HK-2 (cell line): Measurements from ENCODE around the gene ST3GAL4.
A peak's percentile ranks its signal among the peaks of the same experiment; 100 is the strongest.

Experiments
- DNase-seq: peaks from one replicate; pipeline ENCODE4 v3.0.0-alpha.2; 2018; ENCODE audit not compliant: unreplicated experiment

ST3GAL4 gene

DNA sequence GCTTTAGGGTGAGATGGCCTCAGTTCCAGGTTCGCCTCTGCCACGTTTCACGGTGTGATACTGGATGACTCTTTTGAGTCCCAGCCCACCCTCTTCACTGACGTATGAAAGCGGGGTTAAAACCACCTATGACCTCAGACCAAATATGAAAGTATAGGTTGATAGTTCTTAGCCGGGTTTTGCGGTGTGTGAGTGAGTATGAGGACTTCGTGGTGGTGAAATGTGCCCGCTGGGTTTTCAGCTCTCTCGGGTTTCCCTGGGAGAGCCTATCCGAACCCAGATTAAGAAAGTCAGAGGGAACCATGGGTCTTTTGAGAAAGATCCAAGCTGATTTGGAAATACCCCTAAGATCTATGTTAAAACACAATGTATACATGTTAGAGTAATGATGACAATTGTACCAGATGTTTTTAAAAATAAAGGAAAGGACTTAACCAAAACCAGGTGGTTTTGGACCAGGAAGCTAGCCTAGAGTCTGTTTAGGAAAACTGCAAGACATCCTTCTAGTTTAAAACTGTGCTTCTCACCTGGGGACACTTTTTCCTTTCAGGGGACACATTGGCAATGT lies 25.8 kb upstream of the ST3GAL4 start:
- DNase-seq: no peak

DNA sequence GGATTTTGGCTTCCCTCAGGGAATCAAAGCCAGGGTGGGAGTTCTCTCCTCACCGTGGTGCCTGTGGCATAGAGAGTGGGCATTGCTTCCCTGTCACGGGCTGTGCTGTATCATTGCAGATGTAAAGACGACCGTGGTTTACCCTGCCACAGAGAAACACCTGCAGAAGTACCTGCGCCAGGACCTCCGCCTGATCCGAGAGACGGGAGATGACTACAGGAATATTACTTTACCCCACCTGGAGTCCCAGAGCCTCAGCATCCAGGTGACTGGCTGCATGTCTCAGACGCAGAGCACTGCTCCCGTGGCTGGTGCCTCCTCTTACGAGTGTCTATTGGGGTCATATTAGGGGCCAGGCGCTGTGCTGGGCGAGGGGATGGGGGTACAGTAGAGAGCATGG lies 24.2 kb upstream of the ST3GAL4 start:
- DNase-seq: no peak

DNA sequence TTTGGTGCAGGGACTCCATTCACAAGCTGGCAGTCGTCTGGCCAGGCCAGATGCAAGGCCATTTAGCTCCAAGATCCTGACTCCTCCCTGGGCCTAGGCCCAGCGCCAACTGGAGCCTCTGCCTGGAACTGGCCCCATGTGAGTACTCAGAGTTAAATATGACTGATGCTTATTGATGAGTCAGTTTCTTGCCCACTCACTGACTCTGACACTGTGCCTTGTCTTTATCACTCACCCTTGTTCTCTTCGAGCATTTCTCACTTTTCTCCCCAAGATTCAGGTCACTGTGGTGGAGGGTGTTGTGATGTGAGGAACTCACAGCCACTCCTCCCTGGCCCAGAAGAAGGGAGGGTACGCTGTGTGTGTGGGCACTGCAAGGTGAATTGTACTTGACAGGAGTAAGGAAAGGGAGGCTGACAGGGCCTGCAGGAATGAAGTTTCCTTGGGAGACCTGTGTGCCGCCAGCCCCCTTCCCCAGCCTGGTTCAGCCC lies 23.2 kb upstream of the ST3GAL4 start:
- peak; percentile 48 for DNase-seq

DNA sequence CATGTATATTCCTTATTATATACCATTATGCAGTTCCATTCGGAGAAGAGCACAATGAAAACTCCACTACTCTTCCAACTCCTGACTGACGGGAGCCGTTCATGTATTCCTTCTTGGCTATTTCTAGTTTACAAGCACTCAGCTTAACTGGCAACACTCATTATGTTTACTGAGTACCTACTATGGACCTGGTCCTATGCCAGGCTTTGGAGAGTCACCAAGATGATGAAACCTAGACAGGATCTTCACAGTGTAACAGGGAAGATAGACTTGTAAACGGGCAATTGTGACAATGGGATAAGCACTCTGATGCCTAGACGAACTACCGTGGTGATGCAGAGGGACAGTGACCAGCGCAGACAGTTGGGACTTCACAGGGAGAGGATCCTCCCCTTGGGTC lies 22.3 kb upstream of the ST3GAL4 start:
- no peak for DNase-seq

DNA sequence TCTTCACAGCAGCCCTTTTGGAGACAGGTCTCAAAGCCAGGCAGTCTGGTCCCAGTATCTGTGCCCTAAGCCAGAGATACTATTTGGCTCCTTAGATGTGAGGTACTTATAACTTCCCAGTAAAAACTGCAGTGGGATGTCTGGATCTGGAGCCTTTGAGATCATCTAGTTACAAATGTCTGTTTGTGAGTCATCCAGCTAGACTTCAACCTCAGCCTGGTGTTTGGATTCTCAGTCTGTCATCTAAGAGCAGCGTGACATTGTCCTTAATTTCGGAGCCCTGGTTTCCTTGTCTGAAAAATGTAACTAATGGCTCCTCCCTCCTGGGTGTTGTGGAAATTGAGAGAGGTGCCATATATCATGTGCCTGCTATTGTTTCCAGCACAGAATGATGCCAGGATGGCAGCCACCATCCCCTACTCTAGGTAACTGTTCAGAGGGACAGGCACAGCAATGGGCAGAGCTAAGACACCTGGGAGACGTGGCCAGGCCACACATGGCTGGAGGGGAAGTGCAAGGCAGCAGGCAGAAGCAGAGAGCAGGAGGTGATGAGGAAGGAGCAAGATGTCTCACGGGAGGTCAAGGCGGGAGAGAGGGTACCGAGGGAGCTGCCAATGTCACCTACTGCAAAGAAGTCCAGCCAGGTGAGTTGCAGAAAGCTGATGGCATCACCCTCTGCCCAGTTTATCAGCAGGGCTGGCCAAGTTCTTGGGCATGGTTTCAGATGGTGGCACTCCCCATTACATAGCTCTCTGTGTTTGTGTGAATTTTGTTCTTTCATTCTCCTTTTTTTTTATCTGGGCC lies 20.6 kb upstream of the ST3GAL4 start:
- DNase-seq: no peak

DNA sequence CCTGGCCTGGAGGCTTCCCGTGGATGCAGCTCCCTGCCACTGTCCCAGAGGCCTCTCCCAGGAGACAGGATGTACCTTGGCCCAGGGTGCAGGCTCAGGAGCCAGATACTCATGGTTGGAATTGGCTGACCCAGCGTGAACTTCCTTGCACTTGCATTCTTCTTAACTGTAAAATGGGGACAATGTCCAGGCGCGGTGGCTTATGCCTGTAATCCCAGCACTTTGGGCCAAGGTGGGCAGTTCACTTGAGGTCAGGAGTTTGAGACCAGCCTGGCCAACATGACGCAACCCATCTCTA lies 20.1 kb upstream of the ST3GAL4 start:
- no peak for DNase-seq

DNA sequence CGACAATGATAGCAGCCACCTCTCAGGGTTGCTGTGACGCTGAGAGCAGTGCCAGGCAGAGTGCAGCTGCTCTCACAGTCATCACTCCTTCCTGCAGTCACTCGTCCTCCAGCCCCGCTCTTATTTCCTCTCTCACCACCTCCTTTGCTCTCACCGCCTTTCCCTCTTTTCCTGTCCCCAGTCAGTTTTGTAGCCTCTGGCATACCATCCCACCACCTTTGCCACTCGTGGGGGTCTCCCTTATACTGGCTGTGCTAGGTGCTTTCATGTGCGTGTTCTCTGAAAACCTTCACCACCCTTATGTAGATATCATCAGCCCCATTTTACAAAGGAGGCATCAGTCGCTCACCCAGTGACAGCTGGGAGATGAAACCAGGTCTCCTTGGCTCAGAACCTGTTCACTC lies 19.3 kb upstream of the ST3GAL4 start:
- DNase-seq: no peak

DNA sequence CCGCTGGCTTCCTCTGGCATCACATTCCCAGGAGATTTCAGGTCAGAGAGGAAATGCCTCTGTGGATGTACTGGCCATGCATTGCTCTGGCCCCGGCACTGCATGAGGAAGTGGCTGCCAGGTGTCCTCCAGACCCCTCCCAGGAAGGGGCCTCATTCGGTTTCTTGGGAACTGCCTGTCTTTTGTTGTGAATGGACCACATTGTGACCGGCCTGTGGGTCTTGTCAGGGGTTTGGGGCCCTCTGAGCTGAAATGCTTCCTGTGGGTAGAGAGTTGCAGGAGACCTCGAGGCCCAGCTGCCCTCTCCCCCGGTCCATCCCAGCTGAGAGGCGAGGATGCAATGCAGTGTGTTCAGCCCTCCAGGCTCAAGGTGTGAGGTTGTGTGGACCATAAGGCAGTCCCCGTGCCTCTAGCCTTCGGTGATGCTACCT lies 18.8 kb upstream of the ST3GAL4 start:
- DNase-seq: no peak

DNA sequence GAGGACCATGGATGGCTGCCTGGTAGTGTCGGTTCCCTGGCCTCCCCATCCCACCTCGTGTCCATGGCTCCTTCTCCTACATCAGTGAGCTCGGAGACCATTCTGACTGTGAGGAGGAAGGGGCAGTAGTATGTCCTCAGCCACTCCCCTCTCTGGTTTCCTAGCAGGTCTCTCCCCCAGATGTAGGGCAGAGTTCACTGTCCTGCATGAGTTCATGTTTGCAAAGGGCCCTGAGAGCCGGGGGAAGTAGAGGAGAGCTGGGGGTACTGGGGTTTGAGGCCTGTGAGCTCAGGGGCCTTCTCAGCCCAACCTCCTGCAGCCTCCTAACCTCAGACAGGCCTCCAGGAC lies 18.4 kb upstream of the ST3GAL4 start:
- DNase-seq: no peak

DNA sequence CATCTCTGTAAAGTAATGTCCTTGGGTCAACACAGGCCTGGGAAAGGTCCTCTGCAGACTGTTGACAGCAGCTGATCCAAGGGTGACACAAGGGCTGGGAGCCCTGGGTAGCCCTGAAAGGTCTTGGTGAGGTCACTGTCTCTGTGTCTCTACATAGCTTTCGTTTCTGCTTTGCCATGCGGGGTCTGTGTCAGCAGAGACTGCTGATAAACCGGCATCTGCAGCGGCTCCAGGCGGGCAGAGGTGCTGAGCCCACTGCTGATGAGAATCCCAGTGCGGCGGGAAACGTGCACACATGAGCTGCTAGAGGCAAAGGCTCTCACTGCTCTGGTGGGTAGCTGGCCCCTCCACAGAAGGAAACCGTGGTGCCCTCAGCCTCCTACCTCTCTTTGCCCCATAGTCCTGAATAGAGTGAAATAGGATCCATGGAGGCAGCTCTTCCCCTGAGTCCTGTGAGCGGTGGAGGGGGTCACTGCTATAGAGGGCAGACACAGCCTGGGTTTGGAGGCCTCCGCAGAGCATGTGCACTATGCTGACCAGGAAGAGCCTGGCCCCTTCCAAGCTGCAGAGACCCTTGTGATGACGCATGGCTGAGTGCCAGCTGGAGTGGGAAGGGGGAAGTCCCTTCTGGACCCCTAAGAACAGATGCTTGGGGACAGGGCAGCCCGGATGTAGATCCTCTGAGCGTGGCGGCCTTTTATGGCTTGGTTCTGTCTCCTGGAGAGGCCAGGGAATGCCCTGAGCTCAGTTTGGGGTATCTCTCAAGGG lies 17.8 kb upstream of the ST3GAL4 start:
- no peak for DNase-seq

DNA sequence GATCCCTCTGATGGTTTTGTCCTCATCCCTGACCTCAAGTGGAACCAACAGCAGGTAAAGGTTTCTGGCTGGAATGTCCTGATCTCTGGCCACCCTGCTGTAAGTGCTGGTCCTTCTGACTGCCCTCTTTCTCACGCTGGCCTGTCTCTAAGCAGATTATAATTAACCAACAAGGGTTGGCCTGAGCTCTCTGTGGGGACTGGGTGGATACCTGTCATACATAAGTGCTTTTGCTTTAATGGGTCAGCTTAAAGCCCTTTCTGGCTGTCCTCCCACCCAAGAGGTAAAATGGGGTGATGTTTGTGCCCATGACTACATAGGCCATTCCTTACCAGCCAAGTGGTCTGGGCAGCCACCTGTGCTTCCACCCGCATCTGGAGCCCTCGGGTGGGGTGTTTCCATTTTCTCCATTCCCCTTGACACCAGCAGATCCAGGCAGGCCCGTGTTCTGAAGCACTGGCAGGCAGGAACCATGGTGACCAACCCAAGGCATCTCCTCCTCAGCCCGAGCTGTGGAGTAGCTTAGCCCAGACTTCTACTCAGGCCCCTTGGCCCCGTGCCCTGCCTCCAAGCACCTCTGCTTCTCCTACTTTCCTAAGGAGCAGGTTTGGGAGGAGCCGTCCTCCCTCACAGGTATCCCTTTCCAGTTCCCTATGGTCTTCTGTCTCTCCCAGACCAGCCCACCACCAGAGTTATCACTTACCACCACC lies 17.0 kb upstream of the ST3GAL4 start:
- no peak for DNase-seq

DNA sequence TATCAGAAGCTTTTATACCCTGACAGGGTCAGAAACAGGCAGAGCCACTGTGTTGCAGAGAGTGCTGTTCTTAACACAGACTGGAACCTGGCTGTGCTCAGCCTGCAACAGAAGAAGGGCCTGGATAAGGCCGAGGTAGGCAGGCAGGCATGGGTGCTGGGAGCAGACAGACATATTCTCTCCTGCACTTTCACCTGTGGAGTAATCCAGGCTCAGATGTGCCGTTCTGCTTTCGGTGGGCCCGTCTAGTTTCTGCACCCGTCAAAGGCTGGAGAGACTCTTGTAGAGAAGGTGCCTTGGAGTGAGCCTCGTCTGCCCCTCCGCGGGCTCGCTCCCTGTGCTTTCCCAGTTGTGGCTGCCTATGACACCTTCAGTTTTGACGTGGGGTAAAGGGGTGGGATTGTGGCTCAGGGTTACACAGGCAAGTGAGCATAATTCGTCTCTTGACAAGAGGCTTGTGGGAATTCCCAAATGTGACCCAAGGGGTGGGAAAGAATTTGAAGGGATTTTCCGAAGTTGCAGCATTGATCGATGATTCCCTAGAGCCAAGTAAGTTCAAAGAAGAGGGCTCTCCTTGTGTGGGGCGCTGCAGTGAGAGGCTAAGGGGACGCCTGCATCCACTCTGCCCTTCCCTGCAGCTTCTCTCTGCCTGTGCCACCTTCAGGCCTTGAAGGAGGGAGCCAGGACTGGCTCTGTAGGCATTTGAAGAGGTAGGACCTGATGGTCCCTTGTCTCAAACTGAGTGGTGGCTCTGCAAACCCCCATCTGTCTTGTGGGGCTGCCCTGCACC lies 16.2 kb upstream of the ST3GAL4 start:
- no peak for DNase-seq

DNA sequence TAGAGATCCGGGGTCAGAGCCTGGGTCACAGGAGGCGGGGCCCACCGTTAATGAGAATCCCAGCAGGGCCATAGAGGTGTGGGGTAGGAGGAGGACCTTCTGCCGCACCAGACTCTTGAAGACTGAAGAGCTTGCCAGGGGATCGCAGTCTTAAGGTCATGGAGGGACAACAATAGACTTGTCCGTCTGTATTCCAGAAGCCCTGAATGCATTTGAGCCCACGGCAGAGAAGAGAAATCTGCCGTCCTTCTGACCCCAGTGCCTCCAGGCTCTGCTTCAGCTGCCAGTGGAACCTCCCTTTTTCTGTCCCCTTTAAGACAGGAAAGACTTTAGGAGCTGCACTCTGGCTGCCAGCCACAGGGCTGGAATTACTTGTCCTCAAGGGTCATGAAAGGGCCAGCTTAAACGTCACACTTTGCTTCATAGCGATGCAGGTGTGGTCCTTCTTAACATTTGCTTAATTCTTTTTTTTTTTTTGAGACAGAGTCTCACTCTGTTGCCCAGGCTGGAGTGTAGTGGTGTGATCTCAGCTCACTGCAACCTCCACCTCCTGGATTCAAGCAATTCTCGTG lies 15.5 kb upstream of the ST3GAL4 start:
- DNase-seq: no peak

DNA sequence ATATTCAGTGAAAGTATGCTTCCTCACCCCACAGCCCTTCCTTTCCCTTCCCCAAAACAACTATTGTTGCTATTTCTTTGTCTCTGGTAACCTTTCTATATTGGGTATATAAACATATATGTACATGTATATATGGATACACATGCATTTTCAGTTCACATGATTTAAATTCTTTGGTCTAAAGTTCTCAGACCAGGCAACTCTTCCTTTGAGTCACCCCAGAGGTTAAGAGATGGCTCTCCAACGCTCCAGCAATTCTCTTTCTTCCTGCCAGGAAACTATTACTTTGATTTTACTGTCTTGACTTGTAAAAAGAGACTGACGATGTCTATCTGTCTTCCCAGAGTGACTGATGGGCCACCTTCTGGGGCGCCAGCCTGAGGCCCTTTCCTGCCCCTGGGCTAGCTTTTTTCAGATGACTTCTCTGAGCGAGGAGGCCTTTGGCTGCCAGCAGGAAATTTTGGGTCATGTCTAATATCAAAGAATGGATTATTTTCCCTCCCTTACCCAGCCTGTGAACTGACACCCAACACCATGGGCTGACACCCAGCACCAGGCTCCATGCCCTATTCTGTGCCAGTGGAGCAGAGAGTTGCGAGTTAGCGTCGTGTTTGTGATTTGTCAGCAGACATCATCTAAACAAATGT lies 14.4 kb upstream of the ST3GAL4 start:
- no peak for DNase-seq

DNA sequence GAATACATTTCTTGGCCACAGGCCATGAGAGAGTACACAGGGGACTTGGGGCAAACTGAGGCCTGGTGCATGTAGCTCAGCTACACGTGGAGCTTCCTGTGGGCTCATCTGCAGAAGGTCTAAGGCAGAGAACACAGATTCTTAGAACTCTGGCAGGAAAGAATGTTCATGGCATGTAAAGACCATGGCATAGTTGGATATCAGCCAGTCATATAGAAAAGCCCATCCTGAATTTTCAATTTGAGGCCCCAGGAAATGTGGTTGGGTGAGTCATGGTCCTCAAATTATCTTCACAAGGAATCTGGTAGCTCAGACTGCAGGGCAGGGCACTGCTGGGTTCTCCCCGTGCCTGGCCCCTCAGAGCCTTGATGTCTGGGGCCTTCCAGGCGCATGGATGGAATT lies 13.7 kb upstream of the ST3GAL4 start:
- no peak for DNase-seq

DNA sequence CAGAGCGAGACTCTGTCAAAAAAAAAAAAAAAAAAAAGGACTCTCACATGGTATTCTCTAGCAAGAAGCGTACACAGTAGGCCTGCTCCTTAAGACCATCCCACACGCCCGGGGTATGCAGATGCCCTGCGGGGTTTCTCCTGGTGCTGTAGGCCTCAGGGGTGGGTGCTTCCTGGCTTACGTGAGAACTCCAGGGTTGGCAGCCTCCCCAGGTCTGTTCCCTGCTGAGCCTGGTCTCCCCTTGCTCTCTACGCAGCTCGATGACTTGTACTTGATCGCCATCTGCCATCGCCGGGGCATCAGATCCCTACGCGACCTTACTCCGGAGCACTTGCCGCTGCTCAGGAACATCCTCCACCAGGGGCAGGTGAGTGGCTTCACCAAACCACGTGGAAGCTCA lies 12.4 kb upstream of the ST3GAL4 start:
- DNase-seq: no peak

DNA sequence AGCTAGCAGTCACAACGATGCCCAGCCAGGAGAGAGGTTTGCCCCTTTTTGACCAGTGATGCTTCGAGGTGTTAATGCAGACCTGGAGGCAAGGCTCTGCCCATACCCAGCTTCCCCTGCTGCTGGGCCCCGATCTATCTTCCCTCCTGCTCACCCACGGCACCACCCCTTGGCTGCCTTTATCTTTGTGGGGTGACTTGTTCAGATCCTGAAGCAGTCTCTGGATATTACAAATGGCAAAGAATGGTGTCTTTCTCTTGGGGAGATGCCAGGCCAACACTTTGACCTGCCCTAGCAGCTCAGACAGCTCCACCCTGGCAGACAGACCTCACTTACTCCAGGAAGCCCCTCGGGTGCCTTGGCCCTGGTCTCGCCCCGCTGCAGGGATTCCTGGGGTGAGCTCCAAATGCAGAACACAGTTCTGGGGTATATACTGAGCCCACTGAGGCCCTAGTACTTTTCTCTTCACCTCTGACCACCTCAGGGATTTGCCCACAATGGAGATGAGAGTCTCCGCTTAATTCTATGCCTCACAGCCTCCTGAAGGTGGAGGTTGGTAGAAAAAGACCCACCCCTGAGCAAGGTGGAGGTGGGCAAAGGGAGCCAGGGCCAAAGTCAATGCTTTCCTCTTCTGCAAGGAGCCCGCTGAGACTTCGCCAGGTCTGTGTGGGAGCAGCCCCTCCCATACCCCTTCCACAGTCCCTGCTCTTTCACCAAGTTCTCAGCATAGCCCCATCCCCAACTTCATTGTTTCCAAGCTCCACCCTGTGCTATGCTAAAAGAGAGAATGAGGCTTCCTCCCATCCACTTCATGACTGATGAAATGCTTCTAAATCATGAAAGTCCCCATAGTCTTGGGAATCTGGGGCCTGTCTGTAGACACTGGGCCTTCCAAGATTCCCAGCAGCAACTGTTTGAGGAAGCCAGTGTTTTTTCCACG lies 11.1 kb upstream of the ST3GAL4 start:
- DNase-seq: no peak

DNA sequence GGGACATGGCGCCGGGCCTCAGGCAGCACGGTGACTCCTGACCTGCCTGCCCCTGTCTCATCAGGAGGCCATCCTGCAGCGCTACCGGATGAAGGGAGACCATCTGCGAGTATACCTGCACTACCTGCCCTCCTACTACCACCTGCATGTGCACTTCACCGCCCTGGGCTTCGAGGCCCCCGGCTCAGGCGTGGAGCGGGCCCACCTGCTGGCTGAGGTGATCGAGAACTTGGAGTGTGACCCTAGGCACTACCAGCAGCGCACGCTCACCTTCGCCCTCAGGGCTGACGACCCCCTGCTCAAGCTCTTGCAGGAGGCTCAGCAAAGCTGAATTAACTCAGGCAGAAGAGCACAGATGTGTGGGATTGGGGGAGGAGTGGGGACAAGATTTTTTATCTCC lies 10.2 kb upstream of the ST3GAL4 start:
- no peak for DNase-seq

DNA sequence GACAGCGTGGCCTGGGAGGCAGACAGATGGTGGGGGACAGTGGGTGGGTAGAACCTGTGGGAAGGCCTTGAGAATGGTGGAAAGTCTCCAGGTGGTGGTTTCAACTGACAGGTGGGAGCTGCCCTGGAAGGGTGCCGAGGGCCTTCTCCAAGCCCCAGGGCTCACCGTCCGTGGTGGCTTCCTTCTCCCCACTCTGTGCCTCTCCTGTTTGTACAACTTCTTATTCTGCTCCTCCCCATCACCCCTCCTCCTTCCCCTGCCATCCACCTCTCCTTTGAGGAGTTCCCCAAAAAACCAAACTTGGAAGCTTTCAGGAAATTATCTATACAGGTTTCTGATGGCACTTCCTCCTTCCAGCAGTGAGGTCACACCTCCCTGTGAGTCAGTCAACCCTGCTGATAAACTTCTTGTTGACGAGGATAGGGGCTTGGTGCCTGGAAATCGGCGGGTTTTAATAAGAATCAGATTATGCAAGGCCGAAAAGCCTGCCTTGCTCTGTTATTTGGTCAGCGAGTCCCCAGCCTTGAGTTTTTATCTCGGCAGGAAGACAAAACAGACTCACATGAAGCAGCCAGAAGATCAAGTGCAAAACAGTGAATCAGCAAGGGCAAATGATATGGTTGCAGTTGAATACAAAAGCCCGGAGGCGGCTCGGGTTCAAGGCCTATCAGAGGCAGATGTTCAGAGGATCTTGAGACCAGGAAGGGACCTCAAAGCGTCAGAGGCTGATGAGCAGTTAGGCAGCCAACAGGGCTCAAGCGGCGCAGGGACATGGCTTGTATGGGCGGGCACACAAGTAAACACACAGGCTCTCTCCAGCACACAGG lies 9.5 kb upstream of the ST3GAL4 start:
- DNase-seq: no peak
